ENCODE measurements around the gene MCF2L2. TPM values are rescaled to one million over a fixed set of nuclear protein-coding genes. Genes with fewer than 3 reads are reported as not detected.

MCF2L2 gene
- polyA plus RNA-seq, 1 experiment, result 0.11 TPM

DNA sequence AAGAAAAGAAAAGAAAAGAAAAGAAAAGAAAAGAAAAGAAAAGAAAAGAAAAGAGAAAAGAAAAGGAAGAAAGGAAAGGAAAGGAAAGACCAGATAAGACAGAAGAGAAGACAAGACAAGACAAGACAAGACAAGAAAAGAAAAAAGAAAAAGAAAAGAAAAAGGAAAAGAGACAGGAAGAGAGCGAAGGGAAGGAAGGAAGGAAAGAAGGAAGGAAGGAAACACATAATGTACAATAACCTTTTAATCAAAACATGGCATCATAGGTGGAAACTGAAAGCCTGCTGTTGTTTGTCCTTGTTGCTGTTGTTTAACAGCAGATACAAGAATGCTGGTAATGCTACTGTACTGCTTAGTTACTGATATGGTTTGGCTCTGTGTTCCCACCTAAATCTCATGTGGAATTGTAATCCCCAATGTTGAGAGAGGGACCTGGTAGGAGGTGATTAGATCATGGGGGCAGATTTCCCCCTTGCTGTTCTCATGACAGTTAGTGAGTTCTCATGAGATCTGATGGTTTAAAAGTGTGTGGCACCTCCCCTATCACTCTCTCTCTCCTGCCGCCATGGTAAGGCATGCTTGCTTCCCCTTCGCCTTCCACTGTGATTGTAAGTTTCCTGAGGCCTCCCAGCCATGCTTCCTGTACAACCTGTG, 67.3 kb downstream of the MCF2L2 start:
- CTCF ChIA-PET, result no interaction called here
- no peak for DNase-seq (ENCODE audit: low read depth)
- no peaks in the 10 kb centered on the region for H3K36me3 ChIP-seq (ENCODE audit: control insufficient read depth, insufficient read depth, low read length)
- 0 out of 2 replicates have a peak, but pooled peaks cover 3% of the 10 kb centered on the region for H3K27me3 ChIP-seq (ENCODE audit: control insufficient read depth, insufficient read depth, low read length)
- POLR2A ChIA-PET, result no interaction called here
- TF ChIP-seq, protein P1, sequence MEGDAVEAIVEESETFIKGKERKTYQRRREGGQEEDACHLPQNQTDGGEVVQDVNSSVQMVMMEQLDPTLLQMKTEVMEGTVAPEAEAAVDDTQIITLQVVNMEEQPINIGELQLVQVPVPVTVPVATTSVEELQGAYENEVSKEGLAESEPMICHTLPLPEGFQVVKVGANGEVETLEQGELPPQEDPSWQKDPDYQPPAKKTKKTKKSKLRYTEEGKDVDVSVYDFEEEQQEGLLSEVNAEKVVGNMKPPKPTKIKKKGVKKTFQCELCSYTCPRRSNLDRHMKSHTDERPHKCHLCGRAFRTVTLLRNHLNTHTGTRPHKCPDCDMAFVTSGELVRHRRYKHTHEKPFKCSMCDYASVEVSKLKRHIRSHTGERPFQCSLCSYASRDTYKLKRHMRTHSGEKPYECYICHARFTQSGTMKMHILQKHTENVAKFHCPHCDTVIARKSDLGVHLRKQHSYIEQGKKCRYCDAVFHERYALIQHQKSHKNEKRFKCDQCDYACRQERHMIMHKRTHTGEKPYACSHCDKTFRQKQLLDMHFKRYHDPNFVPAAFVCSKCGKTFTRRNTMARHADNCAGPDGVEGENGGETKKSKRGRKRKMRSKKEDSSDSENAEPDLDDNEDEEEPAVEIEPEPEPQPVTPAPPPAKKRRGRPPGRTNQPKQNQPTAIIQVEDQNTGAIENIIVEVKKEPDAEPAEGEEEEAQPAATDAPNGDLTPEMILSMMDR (IDR thresholded peaks at IDR 0.05; ENCODE audit: insufficient read depth, low read depth, low read length), result no peak
- H3K4me3 ChIP-seq (ENCODE audit: low read depth, low read length), result no peak overlapping the region

DNA sequence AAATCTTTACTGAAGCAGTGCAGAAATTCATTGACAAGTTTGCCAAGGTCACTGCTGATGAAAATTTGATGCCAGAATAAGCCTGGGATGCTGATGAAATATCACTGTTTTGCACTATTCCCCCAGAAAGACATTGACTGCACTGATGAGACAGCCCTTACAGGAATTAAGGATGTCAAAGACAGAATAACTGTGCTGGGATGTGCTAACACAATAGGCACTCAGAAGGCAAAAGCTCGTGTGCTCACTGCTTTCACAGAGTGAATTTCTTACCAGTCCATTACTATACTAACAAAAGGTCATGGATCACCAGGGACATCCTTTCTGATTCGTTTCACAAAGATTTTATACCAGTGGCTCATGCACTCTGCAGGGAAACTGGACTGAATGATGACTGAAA, 69.4 kb downstream of the MCF2L2 start:
- TF ChIP-seq, protein P1 (IDR thresholded peaks at IDR 0.05; ENCODE audit: insufficient read depth, low read depth, low read length), result no peak
- POLR2A ChIA-PET, result no interaction called here
- Histone ChIP-seq H3K4me3 (ENCODE audit: low read depth, low read length) (no peak overlapping the region), H3K36me3 (ENCODE audit: control insufficient read depth, insufficient read depth, low read length) (no peaks in the 10 kb centered on the region), H3K27me3 (ENCODE audit: control insufficient read depth, insufficient read depth, low read length) (0 out of 2 replicates have a peak, but pooled peaks cover 3% of the 10 kb centered on the region)
- CTCF ChIA-PET, result no interaction called here
- DNase-seq (ENCODE audit: low read depth), result no peak

DNA sequence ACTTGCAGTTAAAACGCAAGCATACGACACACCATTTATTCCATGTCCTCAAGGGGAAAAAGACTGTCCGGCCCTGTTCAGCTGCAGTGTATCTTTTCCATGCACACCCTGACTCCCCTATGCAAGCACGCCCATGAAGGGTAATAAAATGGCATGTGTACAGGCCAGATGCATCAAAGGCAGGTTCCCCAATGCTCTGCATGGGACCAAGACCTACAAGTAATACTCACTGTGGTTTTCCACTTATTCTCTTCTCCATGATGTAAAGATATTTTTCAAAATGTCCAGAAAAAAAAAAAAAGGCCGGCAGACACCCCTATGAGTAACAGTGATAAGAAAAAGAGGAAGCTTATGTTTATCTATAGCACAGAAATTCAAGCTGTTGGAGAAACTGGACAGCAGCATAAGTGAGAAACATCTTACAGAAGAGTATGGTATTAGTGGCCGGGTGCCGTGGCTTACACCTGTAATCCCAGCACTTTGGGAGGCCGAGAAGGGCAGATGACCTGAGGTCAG, 70.8 kb downstream of the MCF2L2 start:
- CTCF ChIA-PET, result interaction anchor here (0.6 kb wide), 1 partner anchor 231 kb away, joined by 5 read pairs; no protein-coding TSS in a partner anchor
- H3K4me3 ChIP-seq (ENCODE audit: low read depth, low read length), result no peak overlapping the region
- TF ChIP-seq, protein P1 (IDR thresholded peaks at IDR 0.05; ENCODE audit: insufficient read depth, low read depth, low read length), result no peak
- peaks cover 4% of the 10 kb centered on the region; the same call in 1 of the 2 replicates for H3K27me3 ChIP-seq (ENCODE audit: control insufficient read depth, insufficient read depth, low read length)
- no peaks in the 10 kb centered on the region for H3K36me3 ChIP-seq (ENCODE audit: control insufficient read depth, insufficient read depth, low read length)
- DNase-seq (ENCODE audit: low read depth), result no peak
- POLR2A ChIA-PET, result no interaction called here

DNA sequence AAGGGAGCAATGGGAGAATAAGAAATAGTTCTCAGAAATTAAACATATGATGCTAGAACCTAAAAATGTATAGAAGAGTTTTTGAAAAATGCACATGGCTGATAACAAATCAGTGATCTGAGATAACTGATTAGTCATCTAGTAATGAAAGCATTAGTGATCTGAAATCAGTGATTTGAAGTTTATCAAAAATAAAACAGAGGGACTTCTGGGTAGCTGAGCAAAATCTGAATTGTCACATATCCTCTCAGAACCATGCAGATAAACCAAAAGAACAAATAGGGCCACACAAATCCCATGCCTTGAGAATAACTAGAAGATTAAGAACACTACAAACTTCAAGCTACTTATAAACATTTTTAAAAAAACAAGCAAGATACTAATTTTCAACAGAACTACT, 71.5 kb downstream of the MCF2L2 start:
- Histone ChIP-seq H3K27me3 (ENCODE audit: control insufficient read depth, insufficient read depth, low read length) (peaks cover 4% of the 10 kb centered on the region; the same call in 1 of the 2 replicates), H3K36me3 (ENCODE audit: control insufficient read depth, insufficient read depth, low read length) (no peaks in the 10 kb centered on the region), H3K4me3 (ENCODE audit: low read depth, low read length) (no peak overlapping the region)
- DNase-seq (ENCODE audit: low read depth), result no peak
- POLR2A ChIA-PET, result no interaction called here
- CTCF ChIA-PET, result no interaction called here
- TF ChIP-seq, protein P1 (IDR thresholded peaks at IDR 0.05; ENCODE audit: insufficient read depth, low read depth, low read length), result no peak

DNA sequence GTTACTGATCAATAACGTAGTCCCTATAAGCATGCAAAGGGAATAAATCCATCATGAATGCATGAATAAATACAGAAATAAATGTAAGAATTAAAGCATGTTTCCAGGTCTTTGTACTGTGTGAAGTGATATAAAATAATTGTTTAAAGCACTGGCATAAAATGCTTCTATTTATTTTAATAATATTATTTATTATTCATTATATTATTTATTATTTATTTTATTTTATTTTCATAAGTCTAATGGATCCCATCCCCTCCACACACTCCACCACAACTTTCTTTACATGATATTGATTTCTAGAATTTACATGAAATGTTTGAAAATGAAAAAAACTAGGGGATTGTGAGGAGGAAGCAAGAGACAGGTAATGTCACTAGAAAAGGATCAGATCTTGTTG, 73.5 kb downstream of the MCF2L2 start:
- Histone ChIP-seq H3K36me3 (ENCODE audit: control insufficient read depth, insufficient read depth, low read length) (no peaks in the 10 kb centered on the region), H3K4me3 (ENCODE audit: low read depth, low read length) (no peak overlapping the region), H3K27me3 (ENCODE audit: control insufficient read depth, insufficient read depth, low read length) (peaks cover 4% of the 10 kb centered on the region; the same call in 1 of the 2 replicates)
- ChIA-PET CTCF (interaction anchor here (0.6 kb wide), 1 partner anchor 23 kb away, joined by 3 read pairs; no protein-coding TSS in a partner anchor), POLR2A (no interaction called here)
- TF ChIP-seq, protein P1 (IDR thresholded peaks at IDR 0.05; ENCODE audit: insufficient read depth, low read depth, low read length), result no peak
- no peak for DNase-seq (ENCODE audit: low read depth)

Measured in BJ (cell line).